ENCODE results near the gene JPH2. TPM values are rescaled to one million over a fixed set of nuclear protein-coding genes. Genes with fewer than 3 reads are reported as not detected.
"Not testable (repeated sequence)": the region's sequence is repeated elsewhere in the genome, so short reads cannot be mapped to it uniquely, and the experiment has no call there.

JPH2 gene
- total RNA-seq, 1 experiment from 2014 or later, result 14.7 TPM

- peaks cover 11% of the 10 kb centered on the region for H3K27me3 Mint-ChIP-seq (ENCODE audit: insufficient read depth, unreplicated experiment)
- CTCF ChIA-PET, result interaction anchor here (0.7 to 6.3 kb wide), 12 partner anchors 9 to 279 kb away, joined by 3 to 53 read pairs (median 5); partner anchors contain the start of genes FITM2, JPH2 and TTPAL
- H3K9me3 Mint-ChIP-seq (ENCODE audit: unreplicated experiment), result no peaks in the 10 kb centered on the region
- H3K36me3 Mint-ChIP-seq (ENCODE audit: insufficient read depth, unreplicated experiment), result peaks cover 63% of the 10 kb centered on the region
- H3K4me1 Mint-ChIP-seq (ENCODE audit: insufficient read depth, unreplicated experiment), result peaks cover 10% of the 10 kb centered on the region
- H3K4me3 Mint-ChIP-seq (ENCODE audit: unreplicated experiment), result no peak overlapping the region
- intact Hi-C loops (cut with micrococcal nuclease), result no loop called here
- H3K27ac Mint-ChIP-seq (ENCODE audit: low read depth, unreplicated experiment), result no peak overlapping the region
- no TSS peak for BruUV-seq (replicated peaks)
- POLR2A ChIA-PET, result interaction anchor here (0.7 to 2.2 kb wide), 8 partner anchors 8 to 414 kb away, joined by 3 to 9 read pairs (median 7); partner anchors contain the start of genes JPH2 and OSER1
- TF ChIP-seq CTCF (IDR thresholded peaks at IDR 0.05; ENCODE audit: unreplicated experiment), result peak; percentile 19
- no peak for DNase-seq (ENCODE audit: unreplicated experiment)
Measured at GRCh38 chr20:44196271-44196670, 9.3 kb upstream of the JPH2 start.

DNA sequence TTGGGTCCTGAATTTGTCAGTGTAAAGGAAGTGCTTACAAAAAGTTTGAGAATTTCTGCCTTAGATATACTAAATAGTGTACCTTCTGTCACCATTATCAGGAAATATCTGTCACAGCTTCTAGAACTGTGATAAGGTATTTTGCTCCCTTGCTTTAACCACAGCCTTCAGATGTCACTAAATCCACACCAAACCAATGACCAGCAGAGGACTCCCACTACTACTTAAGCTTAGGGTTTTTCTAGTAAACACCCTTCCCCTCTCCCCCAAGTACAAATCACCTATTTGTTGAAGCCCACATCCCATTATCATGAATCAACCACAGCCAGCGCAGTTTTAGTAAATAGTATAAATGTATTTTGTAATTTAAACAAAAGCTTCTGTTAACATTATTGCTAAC, 8.6 kb upstream of the JPH2 start:
- ChIA-PET POLR2A (interaction anchor here (0.6 to 2.2 kb wide), 14 partner anchors 8 to 181 kb away, joined by 3 to 9 read pairs (median 4); partner anchors contain the start of genes JPH2 and OSER1), CTCF (interaction anchor here (0.7 to 6.3 kb wide), 17 partner anchors 8 to 686 kb away, joined by 3 to 53 read pairs (median 4); partner anchors contain the start of genes FITM2, JPH2 and TTPAL)
- TF ChIP-seq CTCF (IDR thresholded peaks at IDR 0.05; ENCODE audit: unreplicated experiment), result no peak
- H3K4me1 Mint-ChIP-seq (ENCODE audit: insufficient read depth, unreplicated experiment), result peaks cover 9% of the 10 kb centered on the region
- peaks cover 11% of the 10 kb centered on the region for H3K27me3 Mint-ChIP-seq (ENCODE audit: insufficient read depth, unreplicated experiment)
- peaks cover 56% of the 10 kb centered on the region for H3K36me3 Mint-ChIP-seq (ENCODE audit: insufficient read depth, unreplicated experiment)
- no peaks in the 10 kb centered on the region for H3K9me3 Mint-ChIP-seq (ENCODE audit: unreplicated experiment)
- BruUV-seq (replicated peaks), result no TSS peak
- DNase-seq (ENCODE audit: unreplicated experiment), result no peak
- intact Hi-C loops (cut with micrococcal nuclease), result no loop called here
- no peak overlapping the region for H3K4me3 Mint-ChIP-seq (ENCODE audit: unreplicated experiment)
- H3K27ac Mint-ChIP-seq (ENCODE audit: low read depth, unreplicated experiment), result no peak overlapping the region

GRCh38 chr20:44193801-44194200, 6.8 kb upstream of the JPH2 start:
- intact Hi-C loops (cut with micrococcal nuclease), result no loop called here
- no peak overlapping the region for H3K27ac Mint-ChIP-seq (ENCODE audit: low read depth, unreplicated experiment)
- no peak for TF ChIP-seq CTCF (IDR thresholded peaks at IDR 0.05; ENCODE audit: unreplicated experiment)
- no peak overlapping the region for H3K4me3 Mint-ChIP-seq (ENCODE audit: unreplicated experiment)
- no peaks in the 10 kb centered on the region for H3K9me3 Mint-ChIP-seq (ENCODE audit: unreplicated experiment)
- no TSS peak for BruUV-seq (replicated peaks)
- H3K27me3 Mint-ChIP-seq (ENCODE audit: insufficient read depth, unreplicated experiment), result peaks cover 11% of the 10 kb centered on the region
- peaks cover 11% of the 10 kb centered on the region for H3K4me1 Mint-ChIP-seq (ENCODE audit: insufficient read depth, unreplicated experiment)
- CTCF ChIA-PET, result interaction anchor here (1.8 to 11.7 kb wide), 4 partner anchors 73 to 118 kb away, joined by 10 to 638 read pairs (median 36); partner anchors contain the start of gene FITM2
- DNase-seq (ENCODE audit: unreplicated experiment), result no peak
- POLR2A ChIA-PET, result interaction anchor here (1.6 to 2.2 kb wide), 2 partner anchors 13 to 16 kb away, joined by 6 to 9 read pairs; partner anchors contain the start of gene OSER1
- H3K36me3 Mint-ChIP-seq (ENCODE audit: insufficient read depth, unreplicated experiment), result peaks cover 38% of the 10 kb centered on the region

DNA sequence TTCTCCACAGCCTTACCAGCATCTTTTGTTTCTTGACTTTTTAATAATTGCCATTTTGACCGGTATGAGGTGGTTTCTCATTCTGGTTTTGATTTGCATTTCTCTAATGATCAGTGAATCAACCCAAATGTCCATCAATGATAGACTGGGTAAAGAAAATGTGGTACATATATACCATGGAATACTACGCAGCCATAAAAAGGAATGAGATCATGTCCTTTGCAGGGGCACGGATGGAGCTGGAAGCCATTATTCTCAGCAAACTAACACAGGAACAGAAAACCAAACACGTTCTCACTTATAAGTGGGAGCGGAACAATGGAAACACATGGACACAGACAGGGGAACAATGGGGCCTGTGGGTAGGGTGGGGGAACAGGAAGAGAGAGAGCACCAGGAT, 4.7 kb upstream of the JPH2 start:
- H3K4me3 Mint-ChIP-seq (ENCODE audit: unreplicated experiment); H3K27ac Mint-ChIP-seq (ENCODE audit: low read depth, unreplicated experiment); H3K9me3 Mint-ChIP-seq (ENCODE audit: unreplicated experiment); DNase-seq (ENCODE audit: unreplicated experiment); BruUV-seq (replicated peaks): not testable (repeated sequence)
- intact Hi-C loops (cut with micrococcal nuclease), result loop anchor here (2.0 kb wide), 1 partner anchor 441 kb away; no protein-coding TSS in a partner anchor
- ChIA-PET CTCF (interaction anchor here (0.6 to 11.7 kb wide), 10 partner anchors 7 to 133 kb away, joined by 3 to 638 read pairs (median 20); no protein-coding TSS in a partner anchor), POLR2A (interaction anchor here (0.8 to 5.4 kb wide), 3 partner anchors 14 to 78 kb away, joined by 3 to 117 read pairs (median 104); no protein-coding TSS in a partner anchor)
- Mint-ChIP-seq H3K4me1 (ENCODE audit: insufficient read depth, unreplicated experiment) (peaks cover 31% of the 10 kb centered on the region), H3K27me3 (ENCODE audit: insufficient read depth, unreplicated experiment) (peaks cover 11% of the 10 kb centered on the region), H3K36me3 (ENCODE audit: insufficient read depth, unreplicated experiment) (peaks cover 25% of the 10 kb centered on the region)
